ENCODE measurements around the gene CELA2A.
"Not testable (repeated sequence)": the region's sequence is repeated elsewhere in the genome, so short reads cannot be mapped to it uniquely, and the experiment has no call there.

DNA sequence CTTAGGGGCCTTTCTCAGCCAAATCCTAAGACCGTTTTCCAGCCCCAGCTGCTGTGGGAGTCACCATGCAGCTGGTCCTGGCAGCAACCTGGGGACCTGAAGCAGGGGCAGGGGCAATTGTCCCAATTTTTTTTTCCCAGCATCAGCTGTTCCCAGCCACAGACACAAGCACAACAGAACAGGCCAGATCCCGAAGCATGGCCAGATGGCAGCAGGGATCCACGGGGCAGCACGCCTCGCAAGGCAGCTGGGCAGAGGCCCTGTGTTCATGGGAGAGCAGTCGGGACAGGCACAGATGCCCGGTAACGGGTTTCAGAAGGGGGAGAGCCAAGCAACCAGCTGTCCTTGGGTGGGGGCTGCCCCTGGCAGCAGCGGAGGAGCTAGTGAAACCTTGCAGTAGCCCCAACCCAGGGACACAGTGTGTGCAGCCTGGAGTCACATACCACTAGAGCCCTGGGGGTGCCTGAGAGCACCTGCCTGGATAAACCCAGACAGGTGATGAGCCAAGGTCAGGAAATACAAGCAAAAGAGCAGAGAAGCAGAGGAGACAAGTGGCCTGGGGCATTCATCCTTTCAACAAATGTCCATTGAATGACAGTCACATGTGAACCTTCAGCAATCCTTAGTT lies 13.4 kb downstream of the CELA2A start:
- not testable (repeated sequence) for TF ChIP-seq EZH2 (conservative IDR thresholded peaks at IDR 0.05; ENCODE audit: low read depth, low read length); FOXK2 (IDR thresholded peaks at IDR 0.05); MAF1 (CRISPR knock-in tag; IDR thresholded peaks at IDR 0.05; ENCODE audit: borderline replicate concordance); ZNF343 (CRISPR knock-in tag; IDR thresholded peaks at IDR 0.05); FOXA3 (CRISPR knock-in tag; IDR thresholded peaks at IDR 0.05); HIVEP1 (CRISPR knock-in tag; IDR thresholded peaks at IDR 0.05); ZNF607 (CRISPR knock-in tag; IDR thresholded peaks at IDR 0.05; ENCODE audit: borderline replicate concordance); MAFK (conservative IDR thresholded peaks at IDR 0.05 in 1 of 2, IDR thresholded peaks at IDR 0.05 in 1 of 2; ENCODE audit: low read length in 2 of 2); SMC3 (IDR thresholded peaks at IDR 0.05; ENCODE audit: low read length)
- TF ChIP-seq, protein P1, sequence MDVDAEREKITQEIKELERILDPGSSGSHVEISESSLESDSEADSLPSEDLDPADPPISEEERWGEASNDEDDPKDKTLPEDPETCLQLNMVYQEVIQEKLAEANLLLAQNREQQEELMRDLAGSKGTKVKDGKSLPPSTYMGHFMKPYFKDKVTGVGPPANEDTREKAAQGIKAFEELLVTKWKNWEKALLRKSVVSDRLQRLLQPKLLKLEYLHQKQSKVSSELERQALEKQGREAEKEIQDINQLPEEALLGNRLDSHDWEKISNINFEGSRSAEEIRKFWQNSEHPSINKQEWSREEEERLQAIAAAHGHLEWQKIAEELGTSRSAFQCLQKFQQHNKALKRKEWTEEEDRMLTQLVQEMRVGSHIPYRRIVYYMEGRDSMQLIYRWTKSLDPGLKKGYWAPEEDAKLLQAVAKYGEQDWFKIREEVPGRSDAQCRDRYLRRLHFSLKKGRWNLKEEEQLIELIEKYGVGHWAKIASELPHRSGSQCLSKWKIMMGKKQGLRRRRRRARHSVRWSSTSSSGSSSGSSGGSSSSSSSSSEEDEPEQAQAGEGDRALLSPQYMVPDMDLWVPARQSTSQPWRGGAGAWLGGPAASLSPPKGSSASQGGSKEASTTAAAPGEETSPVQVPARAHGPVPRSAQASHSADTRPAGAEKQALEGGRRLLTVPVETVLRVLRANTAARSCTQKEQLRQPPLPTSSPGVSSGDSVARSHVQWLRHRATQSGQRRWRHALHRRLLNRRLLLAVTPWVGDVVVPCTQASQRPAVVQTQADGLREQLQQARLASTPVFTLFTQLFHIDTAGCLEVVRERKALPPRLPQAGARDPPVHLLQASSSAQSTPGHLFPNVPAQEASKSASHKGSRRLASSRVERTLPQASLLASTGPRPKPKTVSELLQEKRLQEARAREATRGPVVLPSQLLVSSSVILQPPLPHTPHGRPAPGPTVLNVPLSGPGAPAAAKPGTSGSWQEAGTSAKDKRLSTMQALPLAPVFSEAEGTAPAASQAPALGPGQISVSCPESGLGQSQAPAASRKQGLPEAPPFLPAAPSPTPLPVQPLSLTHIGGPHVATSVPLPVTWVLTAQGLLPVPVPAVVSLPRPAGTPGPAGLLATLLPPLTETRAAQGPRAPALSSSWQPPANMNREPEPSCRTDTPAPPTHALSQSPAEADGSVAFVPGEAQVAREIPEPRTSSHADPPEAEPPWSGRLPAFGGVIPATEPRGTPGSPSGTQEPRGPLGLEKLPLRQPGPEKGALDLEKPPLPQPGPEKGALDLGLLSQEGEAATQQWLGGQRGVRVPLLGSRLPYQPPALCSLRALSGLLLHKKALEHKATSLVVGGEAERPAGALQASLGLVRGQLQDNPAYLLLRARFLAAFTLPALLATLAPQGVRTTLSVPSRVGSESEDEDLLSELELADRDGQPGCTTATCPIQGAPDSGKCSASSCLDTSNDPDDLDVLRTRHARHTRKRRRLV (CRISPR knock-in tag; IDR thresholded peaks at IDR 0.05) = not testable (repeated sequence)
- TF ChIP-seq, protein P2, sequence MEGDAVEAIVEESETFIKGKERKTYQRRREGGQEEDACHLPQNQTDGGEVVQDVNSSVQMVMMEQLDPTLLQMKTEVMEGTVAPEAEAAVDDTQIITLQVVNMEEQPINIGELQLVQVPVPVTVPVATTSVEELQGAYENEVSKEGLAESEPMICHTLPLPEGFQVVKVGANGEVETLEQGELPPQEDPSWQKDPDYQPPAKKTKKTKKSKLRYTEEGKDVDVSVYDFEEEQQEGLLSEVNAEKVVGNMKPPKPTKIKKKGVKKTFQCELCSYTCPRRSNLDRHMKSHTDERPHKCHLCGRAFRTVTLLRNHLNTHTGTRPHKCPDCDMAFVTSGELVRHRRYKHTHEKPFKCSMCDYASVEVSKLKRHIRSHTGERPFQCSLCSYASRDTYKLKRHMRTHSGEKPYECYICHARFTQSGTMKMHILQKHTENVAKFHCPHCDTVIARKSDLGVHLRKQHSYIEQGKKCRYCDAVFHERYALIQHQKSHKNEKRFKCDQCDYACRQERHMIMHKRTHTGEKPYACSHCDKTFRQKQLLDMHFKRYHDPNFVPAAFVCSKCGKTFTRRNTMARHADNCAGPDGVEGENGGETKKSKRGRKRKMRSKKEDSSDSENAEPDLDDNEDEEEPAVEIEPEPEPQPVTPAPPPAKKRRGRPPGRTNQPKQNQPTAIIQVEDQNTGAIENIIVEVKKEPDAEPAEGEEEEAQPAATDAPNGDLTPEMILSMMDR (CRISPR knock-in tag; IDR thresholded peaks at IDR 0.05) = not testable (repeated sequence)
- TF ChIP-seq, protein P3, sequence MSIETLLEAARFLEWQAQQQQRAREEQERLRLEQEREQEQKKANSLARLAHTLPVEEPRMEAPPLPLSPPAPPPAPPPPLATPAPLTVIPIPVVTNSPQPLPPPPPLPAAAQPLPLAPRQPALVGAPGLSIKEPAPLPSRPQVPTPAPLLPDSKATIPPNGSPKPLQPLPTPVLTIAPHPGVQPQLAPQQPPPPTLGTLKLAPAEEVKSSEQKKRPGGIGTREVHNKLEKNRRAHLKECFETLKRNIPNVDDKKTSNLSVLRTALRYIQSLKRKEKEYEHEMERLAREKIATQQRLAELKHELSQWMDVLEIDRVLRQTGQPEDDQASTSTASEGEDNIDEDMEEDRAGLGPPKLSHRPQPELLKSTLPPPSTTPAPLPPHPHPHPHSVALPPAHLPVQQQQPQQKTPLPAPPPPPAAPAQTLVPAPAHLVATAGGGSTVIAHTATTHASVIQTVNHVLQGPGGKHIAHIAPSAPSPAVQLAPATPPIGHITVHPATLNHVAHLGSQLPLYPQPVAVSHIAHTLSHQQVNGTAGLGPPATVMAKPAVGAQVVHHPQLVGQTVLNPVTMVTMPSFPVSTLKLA (IDR thresholded peaks at IDR 0.05) = not testable (repeated sequence)

Data from HepG2 (cell line).